Activated naive CD8-positive, alpha-beta T cell treated with anti-CD3 and anti-CD28 coated beads, Interleukin-2, amount 50 U/mL, for 24 hours (primary cell): Measurements from ENCODE around the gene SEPTIN7.

Experiments
- ATAC-seq: fragments of 150-1000 bp; cut with Tn5 transposase; one replicate; pipeline ENCODE4 v1.10.0; 2021
- DNase-seq: peaks from one replicate; pipeline ENCODE4 v3.0.0; 2021
- H3K27ac Mint-ChIP-seq: one replicate; pipeline ENCODE4 v1.8.0; 2021; ENCODE audit warnings: mild to moderate bottlenecking, mixed read lengths
- H3K27me3 Mint-ChIP-seq: one replicate; pipeline ENCODE4 v1.8.0; 2021; ENCODE audit warnings: mixed read lengths
- H3K36me3 Mint-ChIP-seq: one replicate; pipeline ENCODE4 v1.8.0; 2021; ENCODE audit warnings: low read depth, mixed read lengths
- H3K4me1 Mint-ChIP-seq: one replicate; pipeline ENCODE4 v1.8.0; 2021; ENCODE audit warnings: mixed read lengths
- H3K4me3 Mint-ChIP-seq: one replicate; pipeline ENCODE4 v1.8.0; 2021; ENCODE audit warnings: mild to moderate bottlenecking, moderate library complexity, mixed read lengths
- H3K9me3 Mint-ChIP-seq: one replicate; pipeline ENCODE4 v1.8.0; 2021; ENCODE audit warnings: mixed read lengths

Gene SEPTIN7

GRCh38 chr7:35839860-35840854 lies 39.3 kb downstream of the SEPTIN7 start:
- Mint-ChIP-seq H3K27me3 (no peaks in the 10 kb centered on the region), H3K27ac (peak overlapping the region; percentile 35), H3K36me3 (peaks cover 43% of the 10 kb centered on the region), H3K9me3 (no peaks in the 10 kb centered on the region), H3K4me3 (no peak overlapping the region), H3K4me1 (peaks cover 28% of the 10 kb centered on the region)
- peak; percentile 46 for ATAC-seq
- DNase-seq, result no peak

- DNase-seq (no peak), ATAC-seq (no peak)
- H3K4me1 Mint-ChIP-seq, result peaks cover 38% of the 10 kb centered on the region
- no peak overlapping the region for H3K4me3 Mint-ChIP-seq
- H3K36me3 Mint-ChIP-seq, result peaks cover 44% of the 10 kb centered on the region
- no peaks in the 10 kb centered on the region for H3K9me3 Mint-ChIP-seq
- H3K27me3 Mint-ChIP-seq, result no peaks in the 10 kb centered on the region
- no peak overlapping the region for H3K27ac Mint-ChIP-seq
These were observed 46.1 kb downstream of the SEPTIN7 start for GRCh38 chr7:35846816-35847412.

- Mint-ChIP-seq H3K27me3 (no peaks in the 10 kb centered on the region), H3K4me3 (no peak overlapping the region), H3K36me3 (peaks cover 46% of the 10 kb centered on the region), H3K4me1 (peaks cover 44% of the 10 kb centered on the region), H3K9me3 (no peaks in the 10 kb centered on the region), H3K27ac (no peak overlapping the region)
- ATAC-seq (no peak), DNase-seq (no peak)
These were observed 47.9 kb downstream of the SEPTIN7 start for GRCh38 chr7:35848725-35849124.

- Mint-ChIP-seq H3K4me3 (no peak overlapping the region), H3K36me3 (peaks cover 42% of the 10 kb centered on the region), H3K4me1 (peaks cover 41% of the 10 kb centered on the region), H3K9me3 (no peaks in the 10 kb centered on the region), H3K27me3 (no peaks in the 10 kb centered on the region), H3K27ac (no peak overlapping the region)
- DNase-seq, result no peak
- no peak for ATAC-seq
These were observed 48.4 kb downstream of the SEPTIN7 start for GRCh38 chr7:35849158-35849831.

- H3K4me3 Mint-ChIP-seq, result no peak overlapping the region
- H3K27ac Mint-ChIP-seq, result no peak overlapping the region
- ATAC-seq, result no peak
- DNase-seq, result no peak
- H3K36me3 Mint-ChIP-seq, result peaks cover 42% of the 10 kb centered on the region
- H3K9me3 Mint-ChIP-seq, result no peaks in the 10 kb centered on the region
- no peaks in the 10 kb centered on the region for H3K27me3 Mint-ChIP-seq
- peaks cover 42% of the 10 kb centered on the region for H3K4me1 Mint-ChIP-seq
These were observed 49.1 kb downstream of the SEPTIN7 start for GRCh38 chr7:35849954-35850353.
